K562 treated with DMSO at 1 percent for 12 hours (cell line): ENCODE results near the gene NEDD1. TPM values are rescaled to one million over a fixed set of nuclear protein-coding genes. Genes with fewer than 3 reads are reported as not detected.

Experiments used
- total RNA-seq: library from RNA; unstranded; fragments of 300-600 nt; gene quantifications from 2 replicates; pipeline ENCODE4 v1.2.3, GENCODE V29; 2022; ENCODE audit not compliant: insufficient read depth

NEDD1 gene
- total RNA-seq: 5.4 and 9.6 TPM in 2 replicates

GRCh38 chr12:96906849-96907670 lies at the start of gene NEDD1:
NEDD1 (plus strand) TSS chr12:96907257; CDS start chr12:96909760, 2,503 bp downstream.

